Raji (cell line): ENCODE results near the gene ZNF280B.

Experiments
- POLR2A ChIP-seq: IDR thresholded peaks from 2 replicates; pipeline ENCODE4 v1.6.1; 2011; ENCODE audit warnings: low read depth, low read length, control low read depth; ENCODE audit not compliant: insufficient read depth

The ZNF280B gene

GRCh38 chr22:22520667-22521602 lies 12.4 kb upstream of the ZNF280B start:
- no peak for TF ChIP-seq POLR2A

GRCh38 chr22:22520020-22520656 lies 11.6 kb upstream of the ZNF280B start, which contains the start of gene ZNF280A:
Gene ZNF280A (minus strand): TSS chr22:22520270. CDS start chr22:22515630, 4,640 bp downstream.
- no peak for TF ChIP-seq POLR2A

GRCh38 chr22:22519591-22519990 lies 11.0 kb upstream of the ZNF280B start:
- TF ChIP-seq POLR2A = no peak

GRCh38 chr22:22516992-22517391 lies 8.4 kb upstream of the ZNF280B start:
- TF ChIP-seq POLR2A = no peak

GRCh38 chr22:22515890-22516289 lies 7.3 kb upstream of the ZNF280B start:
- no peak for TF ChIP-seq POLR2A

GRCh38 chr22:22513619-22514018 lies 5.1 kb upstream of the ZNF280B start:
- no peak for TF ChIP-seq POLR2A

- TF ChIP-seq POLR2A = no peak
These were observed 4.4 kb upstream of the ZNF280B start for GRCh38 chr22:22512951-22513350.

GRCh38 chr22:22507743-22508273 lies 734 bp downstream of the ZNF280B start:
- TF ChIP-seq POLR2A = no peak

GRCh38 chr22:22506736-22507135 lies 1.8 kb downstream of the ZNF280B start:
- no peak for TF ChIP-seq POLR2A

- TF ChIP-seq POLR2A = no peak
These were observed 10.3 kb downstream of the ZNF280B start for GRCh38 chr22:22498267-22498666.

GRCh38 chr22:22488736-22489135 lies 19.8 kb downstream of the ZNF280B start:
- no peak for TF ChIP-seq POLR2A

- TF ChIP-seq POLR2A = no peak
These were observed 20.5 kb downstream of the ZNF280B start for GRCh38 chr22:22487869-22488597.

- TF ChIP-seq POLR2A = no peak
These were observed 21.5 kb downstream of the ZNF280B start for GRCh38 chr22:22487059-22487458.

- TF ChIP-seq POLR2A = no peak
These were observed 22.2 kb downstream of the ZNF280B start for GRCh38 chr22:22486132-22486899.
